ENCODE results near the gene HTT-AS. TPM values are rescaled to one million over a fixed set of nuclear protein-coding genes. Genes with fewer than 3 reads are reported as not detected.

Gene HTT-AS
- total RNA-seq, 2 donors from 2014 or later: not detected

GRCh38 chr4:3022651-3023050 lies 51.7 kb downstream of the HTT-AS start:
- no peak overlapping the region for H3K27ac Mint-ChIP-seq
- peaks cover 2 to 5% of the 10 kb centered on the region in 2 donors for H3K9me3 Mint-ChIP-seq
- H3K4me3 Mint-ChIP-seq: no peak overlapping the region
- peaks cover 4 to 5% of the 10 kb centered on the region in 2 donors for H3K36me3 Mint-ChIP-seq (ENCODE audit: insufficient read depth in 2 of 2)
- no peak for ATAC-seq (replicated peaks in 1 of 2)
- DNase-seq: no peak
- peaks cover 19% of the 10 kb centered on the region for H3K4me1 Mint-ChIP-seq (ENCODE audit: low read depth)
- H3K27me3 Mint-ChIP-seq (ENCODE audit: low read depth): peaks cover 17% of the 10 kb centered on the region

- H3K4me3 Mint-ChIP-seq: no peak overlapping the region
- H3K4me1 Mint-ChIP-seq (ENCODE audit: low read depth): peaks cover 19% of the 10 kb centered on the region
- H3K27me3 Mint-ChIP-seq (ENCODE audit: low read depth): peaks cover 17% of the 10 kb centered on the region
- H3K27ac Mint-ChIP-seq: no peak overlapping the region
- peaks cover 2 to 5% of the 10 kb centered on the region in 2 donors for H3K9me3 Mint-ChIP-seq
- H3K36me3 Mint-ChIP-seq (ENCODE audit: insufficient read depth in 2 of 2): peaks cover 4 to 5% of the 10 kb centered on the region in 2 donors
- ATAC-seq (replicated peaks in 1 of 2): no peak
- DNase-seq: no peak
These were observed 52.2 kb downstream of the HTT-AS start for GRCh38 chr4:3022112-3022511.

DNA sequence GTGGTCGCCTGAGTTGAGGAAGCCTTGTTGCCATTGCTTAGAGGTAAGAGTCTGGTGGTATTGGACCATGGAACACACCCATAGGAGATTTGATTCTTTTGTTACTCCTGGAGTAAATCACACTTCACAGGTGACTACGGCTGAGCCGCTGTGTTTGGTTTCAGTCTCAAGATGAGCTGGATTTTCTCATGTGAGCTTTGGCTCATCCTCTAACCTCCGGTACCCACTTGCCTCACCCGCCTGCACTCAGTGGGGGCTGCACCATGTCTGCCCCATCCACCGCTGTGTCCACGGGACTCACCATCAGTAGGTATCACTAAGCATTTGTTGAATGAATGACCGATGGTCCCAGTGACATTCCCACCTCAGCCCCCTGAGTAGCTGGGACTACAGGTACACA lies 52.7 kb downstream of the HTT-AS start:
- peak overlapping the region; percentile 37 to 42 for H3K4me3 Mint-ChIP-seq
- ATAC-seq (replicated peaks in 1 of 2) (peak; percentile 91 to 93), DNase-seq (peak; percentile 45 to 49)
- H3K36me3 Mint-ChIP-seq (ENCODE audit: insufficient read depth in 2 of 2): peaks cover 4 to 5% of the 10 kb centered on the region in 2 donors
- H3K9me3 Mint-ChIP-seq: peaks cover 2 to 5% of the 10 kb centered on the region in 2 donors
- H3K27ac Mint-ChIP-seq: no peak overlapping the region
- H3K4me1 Mint-ChIP-seq (ENCODE audit: low read depth): peaks cover 19% of the 10 kb centered on the region
- peaks cover 17% of the 10 kb centered on the region for H3K27me3 Mint-ChIP-seq (ENCODE audit: low read depth)

- peak; percentile 11 to 13 for ATAC-seq (replicated peaks in 1 of 2)
- peaks cover 4 to 5% of the 10 kb centered on the region in 2 donors for H3K36me3 Mint-ChIP-seq (ENCODE audit: insufficient read depth in 2 of 2)
These were observed 53.2 kb downstream of the HTT-AS start for GRCh38 chr4:3021127-3021526.

GRCh38 chr4:3019145-3019846 lies 55.0 kb downstream of the HTT-AS start:
- ATAC-seq (replicated peaks in 1 of 2): peak in 1 of 2 donors; percentile 34
- Mint-ChIP-seq H3K9me3 (peaks cover 2 to 5% of the 10 kb centered on the region in 2 donors), H3K27ac (no peak overlapping the region), H3K4me3 (no peak overlapping the region), H3K36me3 (ENCODE audit: insufficient read depth in 2 of 2) (peaks cover 4 to 5% of the 10 kb centered on the region in 2 donors), H3K4me1 (ENCODE audit: low read depth) (peaks cover 25% of the 10 kb centered on the region), H3K27me3 (ENCODE audit: low read depth) (peaks cover 17% of the 10 kb centered on the region)
- no peak for DNase-seq

More at GRCh38 chr4:3021127-3021526, 53.2 kb downstream of the HTT-AS start:
- Mint-ChIP-seq H3K4me1 (ENCODE audit: low read depth) (peaks cover 19% of the 10 kb centered on the region), H3K27me3 (ENCODE audit: low read depth) (peaks cover 17% of the 10 kb centered on the region), H3K4me3 (peak overlapping the region; percentile 37 to 42), H3K9me3 (peaks cover 2 to 5% of the 10 kb centered on the region in 2 donors), H3K27ac (no peak overlapping the region)
- no peak for DNase-seq

DNA sequence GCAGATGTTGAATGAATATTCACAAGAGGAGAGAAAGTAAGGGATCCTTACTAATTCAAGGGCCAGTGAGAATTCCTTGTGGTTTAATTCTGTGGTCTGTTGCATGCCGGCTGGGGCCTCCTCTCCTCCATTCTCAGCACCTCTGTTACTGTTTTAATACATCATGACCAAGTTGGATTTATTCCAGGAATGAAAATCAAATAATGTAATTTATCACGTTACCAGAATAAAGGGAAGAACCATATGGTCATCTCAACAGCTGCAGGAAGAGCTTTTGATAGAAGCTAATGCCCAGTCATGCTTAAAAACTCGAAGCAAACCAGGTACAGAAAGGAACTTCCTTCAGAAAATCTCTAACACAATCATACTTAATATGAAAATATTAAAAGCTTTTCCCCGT lies 56.8 kb downstream of the HTT-AS start:
- H3K4me3 Mint-ChIP-seq: no peak overlapping the region
- no peaks in the 10 kb centered on the region for H3K9me3 Mint-ChIP-seq
- no peak overlapping the region for H3K27ac Mint-ChIP-seq
- peaks cover 37% of the 10 kb centered on the region for H3K4me1 Mint-ChIP-seq (ENCODE audit: low read depth)
- no peak for DNase-seq
- no peak for ATAC-seq (replicated peaks in 1 of 2)
- H3K27me3 Mint-ChIP-seq (ENCODE audit: low read depth): peaks cover 11% of the 10 kb centered on the region
- peaks cover 0 to 2% of the 10 kb centered on the region in 2 donors for H3K36me3 Mint-ChIP-seq (ENCODE audit: insufficient read depth in 2 of 2)

DNA sequence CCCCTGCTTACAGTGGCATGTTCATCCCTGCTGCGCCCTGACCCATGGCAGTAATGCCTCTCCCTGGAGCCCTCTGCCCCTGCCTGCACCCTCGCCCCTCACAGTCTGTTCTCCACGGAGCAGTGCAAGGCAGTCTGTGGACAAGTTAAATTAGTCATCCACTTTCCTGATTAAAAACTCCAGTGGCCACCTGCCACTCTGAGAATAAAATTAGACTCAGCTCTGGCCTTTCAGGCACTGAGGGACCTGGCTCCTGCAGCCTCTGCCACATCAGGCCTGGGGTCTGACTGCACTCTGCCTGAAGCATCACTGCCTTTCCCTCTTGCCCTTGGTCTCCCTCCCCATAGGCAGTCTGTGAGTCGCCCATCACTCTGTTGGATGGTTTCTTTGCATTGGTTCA lies 57.4 kb downstream of the HTT-AS start:
- peaks cover 0 to 2% of the 10 kb centered on the region in 2 donors for H3K36me3 Mint-ChIP-seq (ENCODE audit: insufficient read depth in 2 of 2)
- ATAC-seq (replicated peaks in 1 of 2) (no peak), DNase-seq (no peak)
- no peaks in the 10 kb centered on the region for H3K9me3 Mint-ChIP-seq
- no peak overlapping the region for H3K27ac Mint-ChIP-seq
- H3K4me1 Mint-ChIP-seq (ENCODE audit: low read depth): peaks cover 32% of the 10 kb centered on the region
- no peak overlapping the region for H3K4me3 Mint-ChIP-seq
- peaks cover 5% of the 10 kb centered on the region for H3K27me3 Mint-ChIP-seq (ENCODE audit: low read depth)

- ATAC-seq (replicated peaks in 1 of 2) (peak; percentile 84 to 86), DNase-seq (peak; percentile 58 to 66)
- Mint-ChIP-seq H3K9me3 (no peaks in the 10 kb centered on the region), H3K4me1 (ENCODE audit: low read depth) (peaks cover 33% of the 10 kb centered on the region), H3K27me3 (ENCODE audit: low read depth) (peaks cover 5% of the 10 kb centered on the region), H3K4me3 (peak overlapping the region; percentile 45 to 81), H3K27ac (peak overlapping the region; percentile 87), H3K36me3 (ENCODE audit: insufficient read depth in 2 of 2) (peaks cover 1 to 9% of the 10 kb centered on the region in 2 donors)
These were observed 60.4 kb downstream of the HTT-AS start for GRCh38 chr4:3013839-3014350.

Other genes with a start within 250 kb of the HTT-AS start
- gene ADD1, start 230.7 kb downstream of the HTT-AS start, total RNA-seq: 100 to 1,000 TPM; 281 to 282 TPM
- gene NOP14, start 111.1 kb downstream of the HTT-AS start, total RNA-seq: 10 to 100 TPM; 72.0 to 75.8 TPM
- gene GRK4, start 111.0 kb downstream of the HTT-AS start, total RNA-seq: 1 to 10 TPM; 3.8 to 5.5 TPM
- 10 to 100 TPM; 88.0 to 97.9 TPM for gene HTT, start 143 bp upstream of the HTT-AS start, total RNA-seq
- 1 to 10 TPM; 2.4 to 2.5 TPM for gene MSANTD1, start 174.6 kb upstream of the HTT-AS start, total RNA-seq
- 10 to 100 TPM; 16.9 to 18.5 TPM for gene RGS12, start 218.5 kb upstream of the HTT-AS start, total RNA-seq

All from activated T-cell treated with anti-CD3 and anti-CD28 coated beads, Interleukin-2, amount 50 U/mL, for 72 hours (primary cell).